ENCODE data around the gene FER.
"Not testable (repeated sequence)": the region's sequence is repeated elsewhere in the genome, so short reads cannot be mapped to it uniquely, and the experiment has no call there.

Gene FER

GRCh38 chr5:108747774-108748400 lies at the start of gene FER:
Gene FER, plus strand, starts transcription at chr5:108747897. Its CDS starts 50,286 bp downstream, at chr5:108798183.
- DNase-seq (ENCODE audit: low read depth in 2 of 2) = no peak

- DNase-seq (ENCODE audit: low read depth in 2 of 2) = not testable (repeated sequence)
Observed at GRCh38 chr5:108700388-108700787, 47.3 kb upstream of the FER start.

GRCh38 chr5:108700930-108701329 lies 46.8 kb upstream of the FER start:
- DNase-seq (ENCODE audit: low read depth in 2 of 2) = no peak

- DNase-seq (ENCODE audit: low read depth in 2 of 2) = no peak
Observed at GRCh38 chr5:108702546-108702945, 45.2 kb upstream of the FER start.

- no peak for DNase-seq (ENCODE audit: low read depth in 2 of 2)
Observed at GRCh38 chr5:108703313-108703712, 44.4 kb upstream of the FER start.

GRCh38 chr5:108707141-108707540 lies 40.6 kb upstream of the FER start:
- no peak for DNase-seq (ENCODE audit: low read depth in 2 of 2)

GRCh38 chr5:108711898-108712297 lies 35.8 kb upstream of the FER start:
- no peak for DNase-seq (ENCODE audit: low read depth in 2 of 2)

GRCh38 chr5:108715408-108715807 lies 32.3 kb upstream of the FER start:
- DNase-seq (ENCODE audit: low read depth in 2 of 2) = no peak

GRCh38 chr5:108720391-108720790 lies 27.3 kb upstream of the FER start:
- DNase-seq (ENCODE audit: low read depth in 2 of 2) = no peak

- no peak for DNase-seq (ENCODE audit: low read depth in 2 of 2)
Observed at GRCh38 chr5:108726446-108727235, 21.1 kb upstream of the FER start.

- DNase-seq (ENCODE audit: low read depth in 2 of 2) = no peak
Observed at GRCh38 chr5:108727236-108727650, 20.5 kb upstream of the FER start.

GRCh38 chr5:108727651-108728565 lies 19.8 kb upstream of the FER start:
- DNase-seq (ENCODE audit: low read depth in 2 of 2) = peak; percentile 76 to 79

GRCh38 chr5:108728566-108729241 lies 19.0 kb upstream of the FER start:
- DNase-seq (ENCODE audit: low read depth in 2 of 2) = no peak

- DNase-seq (ENCODE audit: low read depth in 2 of 2) = no peak
Observed at GRCh38 chr5:108729242-108729615, 18.5 kb upstream of the FER start.

GRCh38 chr5:108730617-108731340 lies 16.9 kb upstream of the FER start:
- DNase-seq (ENCODE audit: low read depth in 2 of 2) = no peak

GRCh38 chr5:108735790-108736189 lies 11.9 kb upstream of the FER start:
- no peak for DNase-seq (ENCODE audit: low read depth in 2 of 2)

- DNase-seq (ENCODE audit: low read depth in 2 of 2) = no peak
Observed at GRCh38 chr5:108736855-108737254, 10.8 kb upstream of the FER start.

- no peak for DNase-seq (ENCODE audit: low read depth in 2 of 2)
Observed at GRCh38 chr5:108739376-108739775, 8.3 kb upstream of the FER start.

- DNase-seq (ENCODE audit: low read depth in 2 of 2) = no peak
Observed at GRCh38 chr5:108739906-108740305, 7.8 kb upstream of the FER start.

- DNase-seq (ENCODE audit: low read depth in 2 of 2) = no peak
Observed at GRCh38 chr5:108743319-108743718, 4.4 kb upstream of the FER start.

GRCh38 chr5:108743846-108744245 lies 3.9 kb upstream of the FER start:
- no peak for DNase-seq (ENCODE audit: low read depth in 2 of 2)

All from fibroblast of skin of left biceps (primary cell).